HG03280 (cell line): ENCODE data around the gene PSMA7.

Source experiments
- ATAC-seq: cut with Tn5 transposase; IDR thresholded peaks from one replicate; pipeline ENCODE4 v1.9.1; 2021; ENCODE audit warnings: mild to moderate bottlenecking, moderate library complexity; ENCODE audit not compliant: unreplicated experiment

The PSMA7 gene

GRCh38 chr20:62143081-62143956 lies at the start of gene PSMA7, which contains the start of gene SS18L1:
TSS of gene PSMA7 (minus strand) at chr20:62143394. CDS start at chr20:62143303, 91 bp downstream.
TSS of gene SS18L1 (plus strand) at chr20:62143769. CDS start at chr20:62143821, 52 bp downstream.
- peak; percentile 80 for ATAC-seq

- no peak for ATAC-seq
Observed at GRCh38 chr20:62192635-62193034, 49.4 kb upstream of the PSMA7 start.

- ATAC-seq = no peak
Observed at GRCh38 chr20:62191781-62192559, 48.8 kb upstream of the PSMA7 start.

- ATAC-seq = no peak
Observed at GRCh38 chr20:62190639-62191411, 47.6 kb upstream of the PSMA7 start.

GRCh38 chr20:62186887-62187866 lies 44.0 kb upstream of the PSMA7 start:
- ATAC-seq = no peak

- ATAC-seq = no peak
Observed at GRCh38 chr20:62186096-62186426, 42.9 kb upstream of the PSMA7 start.

- no peak for ATAC-seq
Observed at GRCh38 chr20:62183426-62184142, 40.4 kb upstream of the PSMA7 start.

- peak; percentile 90 for ATAC-seq
Observed at GRCh38 chr20:62182469-62183425, 39.6 kb upstream of the PSMA7 start, which contains the start of gene MTG2. TSS of gene MTG2 (plus strand) at chr20:62183028. CDS start at chr20:62193421, 10,393 bp downstream.

GRCh38 chr20:62181808-62182207 lies 38.6 kb upstream of the PSMA7 start:
- no peak for ATAC-seq

- no peak for ATAC-seq
Observed at GRCh38 chr20:62179162-62179504, 35.9 kb upstream of the PSMA7 start.

GRCh38 chr20:62178316-62179161 lies 35.3 kb upstream of the PSMA7 start:
- no peak for ATAC-seq

GRCh38 chr20:62177307-62177706 lies 34.1 kb upstream of the PSMA7 start:
- no peak for ATAC-seq

- no peak for ATAC-seq
Observed at GRCh38 chr20:62176866-62177265, 33.7 kb upstream of the PSMA7 start.

- ATAC-seq = no peak
Observed at GRCh38 chr20:62175711-62176110, 32.5 kb upstream of the PSMA7 start.

GRCh38 chr20:62174870-62175624 lies 31.9 kb upstream of the PSMA7 start:
- no peak for ATAC-seq

GRCh38 chr20:62174021-62174804 lies 31.0 kb upstream of the PSMA7 start:
- no peak for ATAC-seq
